SU-DHL-6 (cell line): ENCODE results near the gene CHST1.

Source experiments
- H2AFZ ChIP-seq: fragments of 200-600 bp; sonication (generic); 2 replicates; pipeline ENCODE4 v1.6.1; 2014; ENCODE audit warnings: low read depth, mild to moderate bottlenecking, moderate library complexity, mixed read lengths, antibody characterized with exemption, low read length; ENCODE audit not compliant: severe bottlenecking
- H3F3A ChIP-seq: fragments of 200-600 bp; shearing (Covaris generic); 2 replicates; pipeline ENCODE4 v1.6.0; 2016; ENCODE audit warnings: antibody characterized with exemption, mild to moderate bottlenecking; ENCODE audit not compliant: insufficient read depth
- H3K27ac ChIP-seq: fragments of 200-600 bp; sonication (generic); 2 replicates; pipeline ENCODE4 v1.5.1; 2016; ENCODE audit warnings: low read depth, mild to moderate bottlenecking, low read length, moderate library complexity, mixed read lengths
- H3K27me3 ChIP-seq: fragments of 200-600 bp; sonication (generic), shearing (Covaris generic); 2 replicates; pipeline ENCODE4 v1.6.0; 2014; ENCODE audit warnings: mild to moderate bottlenecking, low read length
- H3K36me3 ChIP-seq: fragments of 200-600 bp; sonication (generic); 2 replicates; pipeline ENCODE4 v1.6.1; 2014; ENCODE audit warnings: mild to moderate bottlenecking, low read length, mixed read lengths
- H3K4me2 ChIP-seq: fragments of 300-600, 200-600 bp; shearing (Covaris generic), sonication (generic); 2 replicates; pipeline ENCODE4 v1.6.0; 2014; ENCODE audit warnings: low read length, low read depth, mild to moderate bottlenecking; ENCODE audit not compliant: poor library complexity, severe bottlenecking
- H3K4me3 ChIP-seq: fragments of 200-600 bp; sonication (generic); 2 replicates; pipeline ENCODE4 v1.5.1; 2014; ENCODE audit warnings: antibody characterized with exemption, low read length, mild to moderate bottlenecking, mixed read lengths; ENCODE audit not compliant: insufficient read depth, poor library complexity, severe bottlenecking
- H3K79me2 ChIP-seq: fragments of 200-600 bp; sonication (generic); 2 replicates; pipeline ENCODE4 v1.6.1; 2014; ENCODE audit warnings: mild to moderate bottlenecking, low read length, moderate library complexity; ENCODE audit not compliant: insufficient read depth
- H3K9ac ChIP-seq: fragments of 200-600 bp; sonication (generic); 2 replicates; pipeline ENCODE4 v1.7.0; 2014; ENCODE audit warnings: mild to moderate bottlenecking, low read length
- H3K9me2 ChIP-seq: fragments of 200-600 bp; sonication (generic); replicated peaks from 2 replicates; pipeline ENCODE4 v1.6.1; 2014; ENCODE audit warnings: low read length; ENCODE audit not compliant: insufficient read depth
- H3K9me3 ChIP-seq: fragments of 200-600 bp; sonication (generic); 2 replicates; pipeline ENCODE4 v1.6.1; 2014; ENCODE audit warnings: low read length, mixed read lengths; ENCODE audit not compliant: insufficient read depth
- H4K20me1 ChIP-seq: fragments of 200-600 bp; sonication (generic); 2 replicates; pipeline ENCODE4 v1.6.1; 2014; ENCODE audit warnings: low read depth, mild to moderate bottlenecking, antibody characterized with exemption, low read length, moderate library complexity, mixed read lengths
- CTCF ChIP-seq: fragments of 200-600 bp; sonication (generic); IDR thresholded peaks from one replicate; pipeline ENCODE4 v1.5.1; 2017; ENCODE audit warnings: antibody characterized with exemption, mild to moderate bottlenecking, low read length, moderate library complexity; ENCODE audit not compliant: insufficient read depth, poor library complexity, severe bottlenecking
- EZH2phosphoT487 ChIP-seq: fragments of 200-600 bp; sonication (generic), shearing (Covaris generic); conservative IDR thresholded peaks from 2 replicates; pipeline ENCODE4 v1.6.1; 2018; ENCODE audit warnings: mild to moderate bottlenecking, antibody characterized with exemption, low read length, moderate library complexity, mixed read lengths

The CHST1 gene

GRCh38 chr11:45665206-45665932 lies at the start of gene CHST1:
Gene CHST1 (minus strand): TSS chr11:45665622. CDS start chr11:45650923, 14,699 bp downstream.
- no peak within 1 kb of the TSS for H3K4me3 ChIP-seq

GRCh38 chr11:45713573-45713972 lies 48.2 kb upstream of the CHST1 start:
- Histone ChIP-seq H4K20me1 (no peaks in the 10 kb centered on the region), H3K4me2 (no peak overlapping the region), H3F3A (no peaks in the 10 kb centered on the region), H3K27ac (no peak overlapping the region), H3K9me2 (no peaks in the 10 kb centered on the region), H3K27me3 (no peaks in the 10 kb centered on the region), H3K9me3 (no peaks in the 10 kb centered on the region), H3K4me3 (no peak overlapping the region), H3K36me3 (no peaks in the 10 kb centered on the region), H3K9ac (no peak overlapping the region), H2AFZ (no peak overlapping the region), H3K79me2 (no peaks in the 10 kb centered on the region)
- TF ChIP-seq CTCF (no peak), EZH2phosphoT487 (no peak)

More at GRCh38 chr11:45665206-45665932, at the start of gene CHST1:
- Histone ChIP-seq H3K9me2 (no peaks in the 10 kb centered on the region), H3K4me2 (no peak within 1 kb of the TSS), H3K9ac (no peak within 1 kb of the TSS), H4K20me1 (no peaks in the 10 kb centered on the region), H2AFZ (no peak within 1 kb of the TSS), H3K9me3 (no peaks in the 10 kb centered on the region), H3K79me2 (no peaks in the 10 kb centered on the region), H3F3A (no peaks in the 10 kb centered on the region), H3K27me3 (0 out of 2 replicates have a peak, but pooled peaks cover 2% of the 10 kb centered on the region), H3K27ac (no peak within 1 kb of the TSS), H3K36me3 (no peaks in the 10 kb centered on the region)
- TF ChIP-seq EZH2phosphoT487 (no peak), CTCF (no peak)

GRCh38 chr11:45710561-45710960 lies 45.1 kb upstream of the CHST1 start:
- TF ChIP-seq CTCF: no peak
- TF ChIP-seq EZH2phosphoT487: no peak
- Histone ChIP-seq H3K9me2 (no peaks in the 10 kb centered on the region), H3K36me3 (no peaks in the 10 kb centered on the region), H2AFZ (no peak overlapping the region), H4K20me1 (no peaks in the 10 kb centered on the region), H3K27ac (no peak overlapping the region), H3F3A (no peaks in the 10 kb centered on the region), H3K27me3 (no peaks in the 10 kb centered on the region), H3K4me2 (no peak overlapping the region), H3K4me3 (no peak overlapping the region), H3K9me3 (no peaks in the 10 kb centered on the region), H3K9ac (no peak overlapping the region), H3K79me2 (no peaks in the 10 kb centered on the region)
